GM18508 (cell line): ENCODE results near the gene KRT23.

ENCODE experiments used
- ATAC-seq: cut with Tn5 transposase; IDR thresholded peaks from one replicate; pipeline ENCODE4 v1.9.1; 2021; ENCODE audit warnings: moderate number of reproducible peaks; ENCODE audit not compliant: insufficient read depth, unreplicated experiment

KRT23 gene

DNA sequence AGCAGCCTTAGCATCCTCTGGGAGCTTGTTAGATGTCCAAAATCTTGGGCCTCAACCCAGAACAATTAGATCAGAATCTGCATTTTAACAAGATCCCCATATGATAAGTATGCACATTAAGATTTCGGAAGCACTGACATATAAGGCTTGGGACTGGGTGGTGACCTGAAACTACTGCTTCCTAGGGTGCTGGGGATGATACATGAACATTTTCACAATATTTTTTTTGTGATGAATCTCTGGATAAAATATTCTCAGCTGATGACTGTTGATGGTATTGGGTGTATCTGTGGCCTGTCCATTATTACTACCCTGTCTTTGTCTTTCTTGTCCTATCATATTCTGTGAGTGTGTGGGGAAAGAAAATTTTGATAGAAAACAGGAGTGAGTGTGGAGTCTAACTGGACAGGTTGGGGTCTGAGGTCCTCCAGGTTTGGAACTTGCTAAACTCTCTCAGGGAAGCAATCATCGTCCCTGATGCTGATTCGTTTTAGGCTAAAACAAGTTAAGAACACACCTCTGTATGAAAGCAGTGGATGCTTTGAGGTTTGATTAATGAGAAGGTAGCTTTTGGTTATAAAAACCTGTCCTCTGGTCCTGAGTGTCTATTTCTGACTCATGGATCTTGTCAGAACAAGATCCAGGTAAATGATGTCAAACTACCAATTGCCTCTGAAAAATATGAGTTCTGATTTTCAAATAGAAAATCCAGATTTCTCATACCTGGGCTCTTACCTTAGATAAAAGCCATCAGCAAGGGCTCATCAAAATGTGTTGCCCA, 23.2 kb downstream of the KRT23 start:
- ATAC-seq = no peak

DNA sequence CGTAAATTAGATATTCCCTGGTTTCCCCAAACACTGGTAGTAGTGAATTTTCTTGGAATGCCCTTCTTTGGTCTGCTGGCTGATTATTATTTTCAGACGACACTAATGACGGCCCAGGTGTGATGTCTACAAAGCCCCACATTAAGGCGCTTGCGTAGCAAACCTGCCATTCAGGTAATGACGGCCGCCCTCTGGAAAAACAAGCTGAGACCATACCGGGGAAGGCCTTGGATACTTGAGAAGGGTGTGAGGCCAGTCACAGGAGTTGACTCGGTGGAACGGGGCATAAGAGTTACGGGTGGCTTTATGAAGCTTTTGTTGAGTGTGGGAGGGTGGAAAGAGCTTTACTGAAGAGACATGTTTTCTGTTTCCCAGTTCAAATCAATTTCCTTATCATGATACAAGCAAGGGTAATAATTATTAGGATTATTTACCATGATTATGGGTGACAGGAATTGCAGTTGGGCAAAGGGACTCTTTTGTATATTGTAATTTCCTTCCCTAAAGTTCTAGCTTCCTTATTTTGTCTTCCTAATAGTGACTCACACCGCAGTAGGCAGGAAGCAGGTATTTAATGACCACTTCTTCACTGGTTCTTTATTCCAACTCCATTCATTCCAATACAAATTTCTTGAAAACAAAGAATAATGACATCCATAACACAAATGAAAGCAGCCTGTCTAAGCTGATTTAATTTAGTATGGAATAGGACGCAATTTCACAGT, 24.8 kb downstream of the KRT23 start:
- no peak for ATAC-seq

DNA sequence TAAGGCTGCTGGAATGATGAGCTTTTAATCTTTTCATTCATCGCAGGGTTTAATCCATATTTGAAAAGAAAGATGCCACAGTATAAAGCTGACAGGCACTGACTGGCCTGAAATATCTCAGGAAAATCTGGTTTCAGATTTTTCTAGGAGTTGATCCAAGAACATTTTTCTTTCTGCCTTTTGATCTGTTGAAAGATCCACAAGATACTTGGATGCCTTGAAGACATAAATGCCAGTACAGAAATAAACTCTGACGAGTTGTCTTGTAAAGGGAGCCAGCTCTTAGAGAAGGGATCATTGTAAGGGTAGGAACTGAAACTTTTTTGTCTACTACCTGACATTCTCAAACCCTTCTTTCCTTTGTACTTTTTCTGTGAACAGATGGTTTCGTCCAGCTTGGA, 27.0 kb downstream of the KRT23 start:
- ATAC-seq = no peak

DNA sequence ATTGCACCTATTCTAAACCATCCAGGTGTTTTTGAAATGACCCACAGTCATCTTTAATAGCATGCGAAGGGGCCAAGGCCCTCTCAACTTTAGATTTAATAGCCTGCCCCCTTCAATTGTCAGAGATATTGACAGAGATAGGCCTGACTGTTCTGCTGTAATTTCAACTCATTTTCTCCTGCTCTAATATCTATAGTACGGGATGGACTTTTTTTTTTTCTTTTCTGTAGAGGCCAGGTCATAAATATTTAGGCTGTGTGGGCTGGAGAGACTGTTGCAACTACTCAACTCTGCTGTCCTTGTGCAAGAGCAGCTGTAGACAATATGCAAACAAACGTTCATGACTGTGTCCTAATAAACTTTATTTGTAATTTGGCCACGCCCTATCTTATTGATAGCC, 27.7 kb downstream of the KRT23 start:
- ATAC-seq = no peak

DNA sequence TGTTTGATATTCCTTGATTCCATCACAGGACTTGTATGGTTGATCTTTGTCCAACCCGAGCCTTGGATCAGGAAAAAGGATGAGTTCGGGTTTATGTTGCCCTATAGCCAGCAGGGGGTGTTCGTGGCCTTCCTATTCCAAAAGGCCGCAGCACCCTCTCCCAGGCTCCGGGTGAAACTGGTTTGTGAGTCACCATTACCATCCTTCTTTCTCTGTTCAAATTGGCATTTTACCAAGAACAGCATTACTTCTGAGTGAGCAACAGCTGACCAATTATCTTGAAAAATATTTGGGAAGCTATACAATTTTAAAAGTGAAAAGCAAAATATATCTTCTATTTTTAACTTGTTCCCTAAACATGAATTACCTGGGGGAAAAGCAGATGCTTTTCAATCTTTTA, 28.1 kb downstream of the KRT23 start:
- ATAC-seq = no peak

DNA sequence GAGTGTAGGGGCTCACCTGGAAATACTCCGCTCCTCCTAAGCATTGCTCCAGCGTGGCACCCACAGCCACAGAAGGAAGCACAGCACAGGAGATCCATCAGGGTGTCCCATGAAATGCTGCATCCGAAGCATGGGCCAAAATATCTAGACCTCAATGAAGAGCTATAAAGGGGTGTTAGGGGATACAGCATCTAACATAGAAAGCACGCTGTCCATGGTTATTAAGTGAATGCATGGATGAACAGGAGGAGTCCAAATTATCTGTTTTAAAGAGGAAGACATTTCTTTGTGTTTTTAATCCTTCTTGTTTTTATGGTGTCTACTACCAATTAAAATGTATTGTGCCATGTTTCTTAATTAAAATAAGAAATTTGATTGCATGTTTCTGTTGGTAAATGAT, 30.8 kb downstream of the KRT23 start:
- no peak for ATAC-seq

DNA sequence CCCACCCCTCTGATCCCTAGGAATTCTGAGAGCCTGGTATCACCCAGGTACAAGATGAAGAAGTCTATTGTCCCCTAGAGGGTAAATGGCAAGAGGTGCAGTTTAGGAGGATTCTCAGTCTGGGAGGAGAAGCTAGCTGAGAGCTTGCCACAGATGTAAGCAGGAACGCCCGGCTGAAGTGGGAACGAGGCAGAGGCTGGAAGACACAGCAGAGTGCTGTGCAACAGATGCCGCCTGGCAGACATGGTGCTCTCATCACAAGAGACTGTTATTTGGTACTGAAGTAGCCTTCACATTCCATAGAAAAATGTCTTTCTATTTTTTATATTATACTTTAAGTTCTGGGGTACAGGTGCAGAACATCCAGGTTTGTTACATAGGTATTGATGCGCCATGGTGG, 32.1 kb downstream of the KRT23 start:
- ATAC-seq = no peak

DNA sequence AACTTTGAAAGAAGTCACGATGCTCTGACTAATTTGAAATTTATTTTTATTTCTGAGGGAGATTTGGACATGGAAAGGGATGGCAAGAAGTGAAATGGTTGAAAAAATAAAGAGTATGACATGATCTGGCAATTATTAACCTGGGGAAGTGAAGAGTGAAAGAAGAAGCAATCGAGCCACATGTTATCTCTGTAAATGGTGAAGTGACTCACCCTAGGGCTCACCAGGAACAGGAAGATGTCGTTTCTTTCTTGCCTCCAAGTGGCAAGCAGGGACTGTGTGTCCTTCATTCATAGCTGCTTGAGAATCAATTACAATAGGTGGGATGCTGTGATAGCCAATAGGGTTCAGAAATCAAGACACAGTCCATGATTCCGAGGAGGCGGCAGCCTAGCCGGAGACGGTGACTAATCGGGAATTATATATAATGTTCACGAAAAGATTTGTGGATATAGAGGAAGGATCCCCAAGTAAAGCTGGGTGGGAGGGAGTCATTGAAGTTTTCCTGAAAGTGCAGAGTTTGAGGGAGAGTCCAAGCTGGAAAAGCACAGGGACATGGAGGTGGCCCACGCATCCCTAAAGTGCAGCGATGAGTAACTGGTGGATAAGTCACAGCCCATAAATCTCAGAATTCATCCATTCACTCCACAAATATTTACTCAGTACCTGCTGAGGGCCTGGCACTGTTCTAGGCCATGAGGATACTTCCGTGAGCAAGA, 34.2 kb downstream of the KRT23 start:
- no peak for ATAC-seq

DNA sequence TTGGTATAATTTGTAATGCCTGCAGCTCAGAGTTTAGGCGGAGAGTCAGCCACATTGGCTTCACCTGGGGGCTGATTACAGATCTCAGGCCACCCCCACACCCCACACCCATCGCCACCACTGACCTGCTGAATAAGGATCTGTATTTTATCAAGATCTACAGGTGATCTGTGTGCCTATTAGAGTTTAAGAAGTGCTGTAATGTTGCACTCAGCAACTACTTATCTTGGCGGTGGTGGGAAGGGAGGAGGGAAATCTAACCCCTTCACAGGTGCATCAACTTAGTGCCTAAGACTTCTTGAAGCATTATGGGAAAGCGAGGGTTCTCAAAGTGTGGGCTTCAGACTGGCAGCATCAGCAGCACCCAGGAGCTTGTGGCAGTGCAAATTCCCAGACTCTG, 34.9 kb downstream of the KRT23 start:
- ATAC-seq = no peak

DNA sequence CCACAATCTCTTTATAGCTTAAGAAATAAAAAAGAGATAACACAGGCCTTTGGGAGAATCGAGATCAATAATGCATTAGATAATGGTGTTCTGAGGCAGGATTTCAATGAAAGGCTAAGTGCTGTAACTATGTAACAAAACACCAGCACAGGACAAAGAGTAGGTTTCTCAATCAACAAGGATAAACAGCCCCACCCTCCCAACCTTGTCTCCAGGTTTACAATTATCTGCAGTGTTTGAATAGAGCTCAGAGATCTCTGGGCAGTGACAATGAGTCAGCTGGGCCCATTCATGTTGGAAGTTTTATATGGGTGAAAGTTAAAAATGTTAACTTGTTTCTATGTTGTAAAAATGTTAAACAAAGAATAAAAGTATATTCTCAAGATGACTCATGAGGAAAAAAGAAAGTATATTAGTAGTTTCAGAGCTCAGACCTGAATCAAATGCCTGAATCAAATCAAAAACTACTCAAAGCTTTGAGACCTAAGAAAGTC, 35.4 kb downstream of the KRT23 start:
- ATAC-seq = no peak

DNA sequence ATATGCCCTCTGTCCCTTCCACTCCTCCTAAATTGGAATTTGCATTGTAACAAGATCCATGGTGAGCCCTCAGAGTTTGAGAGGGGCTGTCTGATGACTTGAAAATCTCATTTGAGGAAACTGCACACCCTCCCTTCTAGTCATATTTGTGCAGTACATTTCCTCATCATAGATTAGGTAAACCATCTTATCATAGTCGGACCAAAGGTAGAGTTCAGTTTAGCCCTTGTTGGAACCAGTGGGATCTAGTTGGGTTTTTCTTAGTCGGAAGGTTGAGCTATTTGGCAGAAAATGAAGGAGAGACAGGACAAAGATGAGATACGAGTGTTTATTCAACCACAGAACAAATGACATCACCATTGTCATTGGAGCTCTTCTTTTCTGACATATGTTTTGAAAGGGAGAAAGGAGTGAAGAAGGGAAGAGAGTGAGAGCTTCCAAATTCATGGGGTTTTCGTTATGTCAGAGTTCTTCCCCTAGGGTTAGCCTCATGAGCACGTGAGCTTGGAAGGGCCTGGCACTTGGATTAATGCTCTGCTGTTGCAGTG, 36.6 kb downstream of the KRT23 start:
- ATAC-seq = no peak

DNA sequence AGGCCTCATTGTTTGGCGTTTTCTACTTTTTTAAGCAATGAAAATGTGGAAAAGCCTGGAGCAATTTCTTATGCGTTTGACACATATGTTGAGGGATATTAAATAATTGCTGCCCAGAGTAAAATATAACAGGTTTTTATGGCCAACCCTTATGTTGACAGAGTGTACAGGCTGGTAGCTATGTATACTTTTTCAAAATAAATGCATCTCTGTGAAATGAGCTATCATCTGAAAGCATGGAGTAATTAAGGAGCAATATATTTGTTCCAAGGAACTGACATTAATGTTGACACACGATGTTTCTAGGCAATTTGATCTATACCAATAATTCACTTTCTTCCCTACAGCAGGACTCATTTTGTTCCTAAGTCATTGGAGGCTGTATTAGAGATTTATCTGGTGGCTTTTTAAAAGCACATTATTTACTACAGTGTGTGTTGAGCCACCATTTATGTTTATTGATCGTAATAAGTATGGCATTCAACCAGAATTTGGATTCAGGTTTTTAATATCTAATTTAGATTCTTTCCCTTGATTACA, 40.5 kb downstream of the KRT23 start:
- no peak for ATAC-seq

DNA sequence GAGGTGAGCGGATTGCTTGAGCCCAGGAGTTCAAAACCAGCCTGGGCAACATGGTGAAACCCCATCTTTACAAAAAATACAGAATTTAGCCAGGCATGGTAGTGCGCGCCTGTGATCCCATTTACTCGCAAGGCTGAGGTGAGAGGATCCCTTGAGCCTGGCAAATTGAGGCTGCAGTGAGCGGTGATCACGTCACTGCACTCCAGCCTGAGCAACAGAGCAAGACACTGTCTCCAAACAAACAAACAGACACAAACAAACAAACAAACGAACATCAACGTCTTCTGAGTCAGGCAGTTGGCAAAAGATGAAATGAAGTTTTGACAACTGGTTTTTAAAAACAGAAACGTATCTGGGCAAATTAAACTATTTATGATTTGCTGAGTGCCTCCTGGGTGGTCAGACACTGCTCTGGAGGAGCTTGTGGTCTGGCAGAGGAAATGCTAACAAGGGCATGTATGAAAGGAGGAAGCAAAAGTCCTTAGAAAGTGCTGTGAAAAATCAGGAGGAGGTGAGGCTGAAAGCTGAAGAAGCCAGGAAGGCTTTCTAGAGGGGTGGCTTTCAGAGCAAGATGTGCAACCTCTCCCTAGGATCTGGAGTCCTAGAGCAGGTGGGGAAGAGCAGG, 42.2 kb downstream of the KRT23 start:
- no peak for ATAC-seq

DNA sequence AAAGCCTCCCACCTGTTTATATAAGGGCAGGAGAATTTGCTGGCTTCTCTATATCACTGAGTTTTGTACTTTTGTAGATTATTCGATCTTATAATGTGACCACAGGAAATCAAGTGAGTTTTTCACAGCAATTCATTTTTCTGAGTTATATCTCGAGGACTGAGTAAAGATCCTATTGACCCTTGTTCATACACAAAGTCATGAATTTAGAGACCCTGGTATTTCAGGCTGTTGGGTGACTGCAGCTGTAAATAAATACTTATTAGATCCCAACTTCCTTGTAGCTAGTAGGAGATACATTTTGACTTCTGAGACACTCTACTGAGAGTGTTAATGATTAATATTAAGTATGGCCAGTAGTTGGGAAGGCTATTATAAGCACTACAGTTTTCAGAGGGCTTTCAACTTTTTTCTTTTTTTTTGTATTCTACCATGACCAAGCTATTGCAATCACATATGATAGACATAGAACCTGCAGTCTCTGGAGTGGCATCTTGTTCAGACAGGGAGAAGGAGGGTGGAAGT, 49.2 kb downstream of the KRT23 start:
- no peak for ATAC-seq

DNA sequence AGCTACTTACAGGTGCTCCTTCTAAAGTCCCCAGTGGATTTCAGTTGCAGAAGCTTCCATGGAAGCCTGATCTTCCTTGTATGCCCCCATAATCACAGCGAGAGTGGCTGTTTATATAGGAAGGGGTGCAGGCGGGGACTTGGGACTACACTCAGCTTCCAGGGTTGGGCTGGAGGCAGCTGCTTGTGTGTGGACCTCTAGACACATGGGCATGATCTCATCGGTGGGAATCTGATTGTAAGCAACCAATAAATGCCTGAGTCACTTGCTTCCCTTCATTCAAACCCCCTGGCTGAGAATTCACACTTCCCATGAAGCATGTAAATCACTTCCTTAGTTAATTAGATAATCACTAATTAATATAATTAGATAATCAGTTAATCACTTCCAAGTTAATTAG, 51.4 kb downstream of the KRT23 start:
- ATAC-seq = no peak

DNA sequence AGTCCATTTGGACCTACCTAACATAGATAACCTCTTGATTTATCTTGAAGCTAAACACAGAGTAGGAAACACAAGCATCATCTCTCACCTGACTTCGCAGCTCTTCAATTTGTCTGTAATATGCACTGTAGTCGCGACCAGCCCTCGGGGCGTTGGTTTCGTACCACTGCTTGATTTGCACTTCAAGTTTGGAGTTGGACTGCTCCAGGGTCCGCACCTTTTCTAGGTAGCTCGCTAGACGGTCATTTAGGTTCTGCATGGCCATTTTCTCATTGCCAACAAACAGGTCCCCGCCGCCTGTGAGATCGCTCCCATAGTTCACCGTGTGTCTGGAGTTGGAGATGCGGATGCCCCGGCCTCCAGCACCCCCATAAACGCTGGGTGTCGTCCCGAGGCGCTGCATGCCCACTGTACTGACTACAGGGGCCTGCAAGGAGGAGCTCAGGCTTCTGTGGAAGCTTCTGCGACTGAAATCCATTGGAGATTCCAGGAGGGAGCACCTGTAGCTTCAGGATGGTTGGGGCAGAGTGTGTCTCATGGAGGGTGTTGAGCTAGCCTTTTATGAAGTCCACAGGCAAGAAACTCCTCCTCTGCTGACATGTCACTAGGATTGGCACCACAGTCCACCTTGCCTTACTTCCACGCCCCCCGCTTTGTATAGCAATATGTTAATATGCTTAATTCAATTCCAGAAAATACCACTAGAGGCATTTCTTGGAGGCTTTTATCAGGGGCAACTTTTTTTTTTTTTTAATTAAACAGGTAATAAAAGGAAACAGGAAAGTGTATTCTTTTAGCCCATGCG, 52.5 kb downstream of the KRT23 start, which contains the start of gene KRT20:
Gene KRT20, minus strand, starts transcription at position 535 of the 805 bp plus-strand sequence. Its CDS starts 57 bp downstream, at position 478.
- ATAC-seq = no peak

DNA sequence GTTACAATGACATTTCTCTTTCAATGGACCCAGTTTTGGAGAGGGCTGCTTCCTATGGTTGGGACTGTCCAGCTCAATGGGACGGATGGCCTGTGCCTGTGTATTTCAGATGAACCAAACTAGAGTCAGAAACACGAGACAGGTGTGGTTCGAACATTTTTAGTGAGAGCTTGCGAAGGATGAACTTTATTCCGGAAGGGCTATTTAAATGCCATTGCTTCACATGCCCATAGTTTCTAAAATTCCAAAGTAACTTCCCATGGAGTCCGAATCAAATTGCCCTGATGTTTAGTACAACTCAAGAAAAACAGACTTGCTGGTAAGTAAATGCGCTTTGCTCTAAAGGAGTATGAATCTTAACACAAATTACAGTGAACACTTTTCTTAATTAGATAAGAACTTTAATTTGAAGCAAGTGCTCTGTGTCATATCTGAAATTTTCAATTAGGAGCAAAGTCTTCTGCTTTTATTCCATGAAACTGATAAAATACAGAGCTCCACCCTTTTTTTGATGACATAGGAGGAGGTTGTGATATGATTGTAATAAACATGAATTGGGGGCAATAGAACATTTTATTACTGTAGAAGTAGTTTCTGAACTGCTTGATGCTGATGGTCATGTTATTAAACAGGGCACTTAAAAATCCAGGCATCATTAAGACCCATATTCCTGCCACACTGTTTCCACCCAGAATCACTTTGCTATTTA, 53.7 kb downstream of the KRT23 start:
- no peak for ATAC-seq

DNA sequence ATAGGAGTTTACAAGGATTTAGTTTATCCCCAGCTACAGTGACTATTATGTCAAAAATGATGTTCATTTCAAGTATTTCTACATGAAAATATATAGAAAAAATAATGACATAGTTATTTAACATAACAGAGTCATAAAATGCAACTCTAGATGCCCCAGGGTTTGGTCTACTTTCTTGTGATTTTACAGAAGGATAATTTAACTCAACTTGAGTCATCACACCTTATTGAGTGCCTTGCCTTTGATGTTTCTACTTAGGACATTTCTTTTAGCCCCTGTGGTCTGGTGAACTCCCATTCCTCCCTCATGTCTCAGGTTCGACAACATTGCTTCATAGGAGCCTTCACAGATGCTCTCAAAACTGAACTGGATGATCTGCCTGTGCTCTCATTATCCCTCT, 54.4 kb downstream of the KRT23 start:
- ATAC-seq = no peak
